ENCODE measurements around the gene NDUFA6. TPM values are rescaled to one million over a fixed set of nuclear protein-coding genes. Genes with fewer than 3 reads are reported as not detected.
"Not testable (repeated sequence)": the region's sequence is repeated elsewhere in the genome, so short reads cannot be mapped to it uniquely, and the experiment has no call there.

Gene NDUFA6
- total RNA-seq, 1 experiment from 2014 or later, result 80.5 TPM

DNA sequence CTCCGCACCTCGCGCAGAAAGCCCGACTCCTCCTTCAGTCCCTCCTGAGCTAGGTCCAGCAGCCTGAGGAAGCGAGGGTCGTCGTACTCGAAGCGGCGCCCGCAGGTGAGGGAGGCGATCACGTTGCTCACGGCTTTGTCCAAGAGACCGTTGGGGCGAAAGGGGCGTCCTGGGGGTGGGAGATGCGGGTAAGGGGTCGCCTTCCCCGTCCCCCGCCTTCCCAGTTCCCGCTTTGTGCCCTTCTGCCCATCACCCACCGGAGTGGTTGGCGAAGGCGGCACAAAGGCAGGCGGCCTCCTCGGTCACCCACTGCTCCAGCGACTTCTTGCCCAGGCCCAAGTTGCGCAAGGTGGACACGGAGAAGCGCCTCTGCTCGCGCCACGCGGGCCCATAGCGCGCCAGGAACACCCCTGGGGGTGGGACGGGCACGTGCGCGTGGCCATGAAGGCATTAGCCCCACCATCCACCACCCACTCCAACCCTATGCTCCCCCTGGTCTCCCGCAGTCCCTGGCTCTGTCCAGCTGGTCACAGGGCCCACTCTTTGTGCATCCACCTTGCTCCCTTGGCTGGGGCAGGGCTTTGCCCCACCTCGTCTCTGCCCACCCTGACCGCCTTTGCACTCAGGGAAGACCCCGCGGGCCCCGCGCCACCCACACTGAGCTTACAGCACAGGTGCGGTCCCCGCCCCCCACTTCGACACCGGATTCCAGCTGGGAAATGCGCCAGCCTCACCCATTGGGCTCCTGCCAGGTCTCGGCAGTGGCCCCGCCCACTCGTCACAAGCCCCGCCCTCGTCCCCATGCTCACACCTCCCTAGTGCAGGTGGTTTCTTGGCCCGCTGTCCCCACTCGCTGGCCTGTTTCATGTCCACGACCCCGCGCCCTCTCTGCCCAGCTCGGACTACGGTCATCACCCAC is 38.5 kb upstream of the NDUFA6 start:
- H3K36me3 ChIP-seq (ENCODE audit: control insufficient read depth in 1 of 2, insufficient read depth in 2 of 2, low read length in 2 of 2), result not testable (repeated sequence)

DNA sequence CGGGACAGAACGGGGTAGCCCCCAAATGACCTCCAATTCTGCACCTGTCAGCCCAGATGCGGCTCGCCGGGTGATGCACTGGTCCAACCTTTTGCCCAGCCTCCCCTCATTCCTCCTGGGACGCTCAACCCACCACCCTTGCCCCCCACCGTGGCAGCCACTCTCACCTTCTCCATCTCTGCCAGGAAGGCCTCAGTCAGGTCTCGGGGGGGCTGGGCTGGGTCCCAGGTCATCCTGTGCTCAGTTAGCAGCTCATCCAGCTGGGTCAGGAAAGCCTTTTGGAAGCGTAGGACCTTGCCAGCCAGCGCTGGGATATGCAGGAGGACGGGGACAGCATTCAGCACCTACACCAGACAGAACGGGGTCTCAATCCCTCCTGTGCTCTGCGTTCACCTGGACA is 37.4 kb upstream of the NDUFA6 start:
- DNase-seq (ENCODE audit: low read depth, low spot score), result not testable (repeated sequence)

More for the DNA sequence above, 38.5 kb upstream of the NDUFA6 start:
- H3K9me2 ChIP-seq (ENCODE audit: insufficient read depth); H3K9ac ChIP-seq (ENCODE audit: low read length); DNase-seq (ENCODE audit: low read depth, low spot score); H3K9me3 ChIP-seq (ENCODE audit: control insufficient read depth in 1 of 2, insufficient read depth in 1 of 2, low read depth in 1 of 2, low read length in 2 of 2); intact Hi-C loops (cut with micrococcal nuclease); RAD21 ChIA-PET (ENCODE audit: low non-redundant PET in 1 of 2, low total read pairs in 2 of 2, uncharacterized antibody in 2 of 2, unreplicated experiment in 2 of 2); H3K27ac ChIP-seq (ENCODE audit: low read depth, low read length); H3K4me3 ChIP-seq (replicated peaks in 1 of 2; ENCODE audit: low read depth in 1 of 2, low read length in 2 of 2); H4K20me1 ChIP-seq (ENCODE audit: insufficient read depth); H3K27me3 ChIP-seq (ENCODE audit: insufficient read depth, low read length); H3K79me2 ChIP-seq (ENCODE audit: insufficient read depth, low read length); CTCF ChIA-PET; H3K4me1 ChIP-seq (ENCODE audit: control insufficient read depth in 1 of 2, insufficient read depth in 2 of 2, low read length in 2 of 2); H3K4me2 ChIP-seq (ENCODE audit: low read length); BruUV-seq (replicated peaks); H2AFZ ChIP-seq (ENCODE audit: low read depth, low read length, poor library complexity, severe bottlenecking); POLR2A ChIA-PET: not testable (repeated sequence)
- peak; percentile 42 for ATAC-seq

DNA sequence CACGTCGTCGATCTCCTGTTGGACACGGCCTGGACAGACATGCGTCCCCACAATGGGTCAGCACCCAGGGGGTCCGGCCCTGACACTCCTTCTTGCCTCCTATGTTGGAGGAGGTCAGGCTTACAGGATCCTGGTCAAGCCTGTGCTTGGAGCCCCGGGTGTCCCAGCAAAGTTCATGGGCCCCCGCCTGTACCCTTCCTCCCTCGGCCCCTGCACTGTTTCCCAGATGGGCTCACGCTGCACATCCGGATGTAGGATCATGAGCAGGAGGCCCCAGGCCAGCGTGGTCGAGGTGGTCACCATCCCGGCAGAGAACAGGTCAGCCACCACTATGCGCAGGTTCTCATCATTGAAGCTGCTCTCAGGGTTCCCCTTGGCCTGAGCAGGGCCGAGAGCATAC is 37.0 kb upstream of the NDUFA6 start:
- POLR2A ChIA-PET, result no interaction called here

More for the DNA sequence above, 37.4 kb upstream of the NDUFA6 start:
- BruUV-seq (replicated peaks); H4K20me1 ChIP-seq (ENCODE audit: insufficient read depth); H3K4me2 ChIP-seq (ENCODE audit: low read length); H3K27me3 ChIP-seq (ENCODE audit: insufficient read depth, low read length); H2AFZ ChIP-seq (ENCODE audit: low read depth, low read length, poor library complexity, severe bottlenecking); intact Hi-C loops (cut with micrococcal nuclease); ATAC-seq; RAD21 ChIA-PET (ENCODE audit: low non-redundant PET in 1 of 2, low total read pairs in 2 of 2, uncharacterized antibody in 2 of 2, unreplicated experiment in 2 of 2); H3K4me1 ChIP-seq (ENCODE audit: control insufficient read depth in 1 of 2, insufficient read depth in 2 of 2, low read length in 2 of 2); H3K9me3 ChIP-seq (ENCODE audit: control insufficient read depth in 1 of 2, insufficient read depth in 1 of 2, low read depth in 1 of 2, low read length in 2 of 2); H3K79me2 ChIP-seq (ENCODE audit: insufficient read depth, low read length); CTCF ChIA-PET; H3K9ac ChIP-seq (ENCODE audit: low read length); H3K4me3 ChIP-seq (replicated peaks in 1 of 2; ENCODE audit: low read depth in 1 of 2, low read length in 2 of 2); H3K9me2 ChIP-seq (ENCODE audit: insufficient read depth); H3K36me3 ChIP-seq (ENCODE audit: control insufficient read depth in 1 of 2, insufficient read depth in 2 of 2, low read length in 2 of 2); H3K27ac ChIP-seq (ENCODE audit: low read depth, low read length); POLR2A ChIA-PET: not testable (repeated sequence)

DNA sequence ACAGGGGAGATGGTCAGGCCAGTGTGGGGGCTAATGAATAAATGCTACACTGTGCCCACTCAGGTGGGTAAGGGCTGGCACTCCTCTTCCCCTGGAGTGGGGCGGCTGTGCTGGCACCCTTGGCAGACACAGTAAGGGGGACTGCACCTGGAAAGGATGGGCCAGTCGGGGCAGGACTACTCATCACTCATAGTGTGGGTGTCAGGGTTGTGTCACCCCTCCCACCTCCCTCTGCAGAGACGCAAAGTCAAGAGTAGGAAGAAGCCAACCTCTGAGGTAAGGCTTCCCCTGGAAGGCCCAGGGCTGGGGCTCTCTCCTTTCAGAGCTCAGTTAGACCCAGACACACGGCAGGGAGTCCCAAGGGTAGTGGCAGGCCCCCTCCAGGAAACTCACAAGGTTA is 33.0 kb upstream of the NDUFA6 start:
- POLR2A ChIA-PET; CTCF ChIA-PET; intact Hi-C loops (cut with micrococcal nuclease): not testable (repeated sequence)

More for the DNA sequence above, 37.0 kb upstream of the NDUFA6 start:
- intact Hi-C loops (cut with micrococcal nuclease), result no loop called here
- Histone ChIP-seq H3K9me2 (ENCODE audit: insufficient read depth) (no peaks in the 10 kb centered on the region), H3K4me2 (ENCODE audit: low read length) (no peak overlapping the region), H3K9me3 (ENCODE audit: control insufficient read depth in 1 of 2, insufficient read depth in 1 of 2, low read depth in 1 of 2, low read length in 2 of 2) (no peaks in the 10 kb centered on the region), H3K36me3 (ENCODE audit: control insufficient read depth in 1 of 2, insufficient read depth in 2 of 2, low read length in 2 of 2) (no peaks in the 10 kb centered on the region), H3K4me1 (ENCODE audit: control insufficient read depth in 1 of 2, insufficient read depth in 2 of 2, low read length in 2 of 2) (peaks cover 0 to 5% of the 10 kb centered on the region in 2 experiments; a peak in 1 of 4 replicates), H3K9ac (ENCODE audit: low read length) (no peak overlapping the region), H3K27ac (ENCODE audit: low read depth, low read length) (no peak overlapping the region), H2AFZ (ENCODE audit: low read depth, low read length, poor library complexity, severe bottlenecking) (no peak overlapping the region), H3K79me2 (ENCODE audit: insufficient read depth, low read length) (no peaks in the 10 kb centered on the region), H3K4me3 (replicated peaks in 1 of 2; ENCODE audit: low read depth in 1 of 2, low read length in 2 of 2) (no peak overlapping the region), H3K27me3 (ENCODE audit: insufficient read depth, low read length) (no peaks in the 10 kb centered on the region), H4K20me1 (ENCODE audit: insufficient read depth) (no peaks in the 10 kb centered on the region)
- no TSS peak for BruUV-seq (replicated peaks)
- no peak for TF ChIP-seq ZNF274 (IDR thresholded peaks at IDR 0.05; ENCODE audit: low read depth, low read length)
- ATAC-seq (no peak), DNase-seq (ENCODE audit: low read depth, low spot score) (no peak)
- RAD21 ChIA-PET (ENCODE audit: low non-redundant PET in 1 of 2, low total read pairs in 2 of 2, uncharacterized antibody in 2 of 2, unreplicated experiment in 2 of 2), result no interaction called here
- CTCF ChIA-PET, result no interaction called here

More for the DNA sequence above, 33.0 kb upstream of the NDUFA6 start:
- RAD21 ChIA-PET (ENCODE audit: low non-redundant PET in 1 of 2, low total read pairs in 2 of 2, uncharacterized antibody in 2 of 2, unreplicated experiment in 2 of 2); H3K4me2 ChIP-seq (ENCODE audit: low read length); H3K9me3 ChIP-seq (ENCODE audit: control insufficient read depth in 1 of 2, insufficient read depth in 1 of 2, low read depth in 1 of 2, low read length in 2 of 2); H2AFZ ChIP-seq (ENCODE audit: low read depth, low read length, poor library complexity, severe bottlenecking); H3K9me2 ChIP-seq (ENCODE audit: insufficient read depth); ATAC-seq; H3K27ac ChIP-seq (ENCODE audit: low read depth, low read length); H3K36me3 ChIP-seq (ENCODE audit: control insufficient read depth in 1 of 2, insufficient read depth in 2 of 2, low read length in 2 of 2); H3K4me3 ChIP-seq (replicated peaks in 1 of 2; ENCODE audit: low read depth in 1 of 2, low read length in 2 of 2); H3K79me2 ChIP-seq (ENCODE audit: insufficient read depth, low read length); H3K4me1 ChIP-seq (ENCODE audit: control insufficient read depth in 1 of 2, insufficient read depth in 2 of 2, low read length in 2 of 2); DNase-seq (ENCODE audit: low read depth, low spot score); BruUV-seq (replicated peaks); H3K9ac ChIP-seq (ENCODE audit: low read length); H3K27me3 ChIP-seq (ENCODE audit: insufficient read depth, low read length); H4K20me1 ChIP-seq (ENCODE audit: insufficient read depth): not testable (repeated sequence)
